ENCODE measurements around the gene LSM10.
A peak's percentile ranks its signal among the peaks of the same experiment; 100 is the strongest.

Gene LSM10

GRCh38 chr1:36380143-36380619 lies 17.5 kb downstream of the LSM10 start:
- Histone ChIP-seq H3K9ac (ENCODE audit: low read depth, low read length) (no peak overlapping the region), H3K9me3 (ENCODE audit: insufficient read depth, low read length, severe bottlenecking) (no peaks in the 10 kb centered on the region), H3K27me3 (ENCODE audit: insufficient read depth, low read length, poor library complexity) (no peaks in the 10 kb centered on the region), H4K20me1 (ENCODE audit: insufficient read depth, low read length) (peaks cover 26% of the 10 kb centered on the region; the same call in 1 of the 2 replicates), H3K27ac (ENCODE audit: low read length) (no peak overlapping the region), H2AFZ (ENCODE audit: low read depth, low read length) (no peak overlapping the region), H3K36me3 (ENCODE audit: insufficient read depth, low read length) (peaks cover 9% of the 10 kb centered on the region), H3K4me1 (ENCODE audit: insufficient read depth, low read length) (peaks cover 16% of the 10 kb centered on the region), H3K4me3 (ENCODE audit: low read depth in 1 of 2, low read length in 2 of 2) (no peak overlapping the region), H3K4me2 (ENCODE audit: insufficient read depth, low read length) (no peak overlapping the region), H3K79me2 (ENCODE audit: insufficient read depth, low read length) (peaks cover 78% of the 10 kb centered on the region)
- ATAC-seq (ENCODE audit: insufficient read depth, low read depth) = no peak
- TF ChIP-seq CTCF (IDR thresholded peaks at IDR 0.05; ENCODE audit: borderline replicate concordance, extremely low read depth, low read length, poor library complexity, severe bottlenecking) = no peak
- no peak for TF ChIP-seq EZH2 (IDR thresholded peaks at IDR 0.05; ENCODE audit: borderline replicate concordance, low read depth, low read length, severe bottlenecking)
- no peak for DNase-seq

DNA sequence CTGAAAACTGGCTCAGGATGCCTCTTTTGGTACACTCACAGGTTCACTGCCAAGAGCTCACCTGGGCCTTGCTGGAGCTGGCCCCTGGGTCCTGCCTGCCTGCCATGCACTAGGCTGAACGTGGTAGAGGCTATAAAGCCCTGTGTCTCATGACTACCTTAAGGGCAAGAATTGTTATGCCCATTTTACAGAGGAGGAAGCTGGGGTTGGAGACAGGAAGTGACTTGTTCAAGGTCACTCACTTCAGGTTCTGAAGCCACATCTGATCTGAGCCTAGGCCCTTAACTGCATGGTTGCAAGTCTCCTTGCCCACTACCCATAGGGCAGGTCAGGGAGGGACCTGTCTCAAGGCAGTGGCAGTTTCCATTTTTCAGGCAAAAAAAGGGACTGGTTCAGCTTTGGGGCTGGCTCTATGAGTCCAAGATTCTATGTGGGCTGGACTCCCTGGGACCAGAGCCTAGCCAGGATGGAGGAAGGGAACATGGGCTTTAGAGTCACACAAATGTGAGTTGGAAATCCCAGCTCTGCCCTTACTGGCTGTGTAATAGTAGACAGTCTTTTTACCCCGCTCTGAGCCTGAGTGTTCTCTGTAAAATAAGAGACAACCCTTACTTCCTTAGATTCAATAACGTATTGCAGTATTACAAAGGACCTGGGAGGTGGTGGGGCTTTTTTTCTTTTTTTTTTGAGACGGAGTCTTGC lies 19.8 kb downstream of the LSM10 start:
- Histone ChIP-seq H3K9ac (ENCODE audit: low read depth, low read length) (no peak overlapping the region), H3K4me2 (ENCODE audit: insufficient read depth, low read length) (no peak overlapping the region), H3K9me3 (ENCODE audit: insufficient read depth, low read length, severe bottlenecking) (no peaks in the 10 kb centered on the region), H3K27me3 (ENCODE audit: insufficient read depth, low read length, poor library complexity) (no peaks in the 10 kb centered on the region), H3K27ac (ENCODE audit: low read length) (peak overlapping the region; percentile 32), H3K36me3 (ENCODE audit: insufficient read depth, low read length) (peaks cover 20% of the 10 kb centered on the region), H3K79me2 (ENCODE audit: insufficient read depth, low read length) (peaks cover 72% of the 10 kb centered on the region), H2AFZ (ENCODE audit: low read depth, low read length) (no peak overlapping the region), H3K4me1 (ENCODE audit: insufficient read depth, low read length) (peaks cover 16% of the 10 kb centered on the region; the same call in 1 of the 2 replicates), H3K4me3 (ENCODE audit: low read depth in 1 of 2, low read length in 2 of 2) (no peak overlapping the region), H4K20me1 (ENCODE audit: insufficient read depth, low read length) (peaks cover 34% of the 10 kb centered on the region; the same call in 1 of the 2 replicates)
- TF ChIP-seq CTCF (IDR thresholded peaks at IDR 0.05; ENCODE audit: borderline replicate concordance, extremely low read depth, low read length, poor library complexity, severe bottlenecking) (no peak), EZH2 (IDR thresholded peaks at IDR 0.05; ENCODE audit: borderline replicate concordance, low read depth, low read length, severe bottlenecking) (no peak)
- DNase-seq = no peak
- ATAC-seq (ENCODE audit: insufficient read depth, low read depth) = no peak

GRCh38 chr1:36372617-36373016 lies 25.1 kb downstream of the LSM10 start:
- DNase-seq (no peak), ATAC-seq (ENCODE audit: insufficient read depth, low read depth) (no peak)
- Histone ChIP-seq H3K27me3 (ENCODE audit: insufficient read depth, low read length, poor library complexity) (no peaks in the 10 kb centered on the region), H4K20me1 (ENCODE audit: insufficient read depth, low read length) (peaks cover 27% of the 10 kb centered on the region), H3K4me2 (ENCODE audit: insufficient read depth, low read length) (no peak overlapping the region), H3K27ac (ENCODE audit: low read length) (no peak overlapping the region), H3K9me3 (ENCODE audit: insufficient read depth, low read length, severe bottlenecking) (no peaks in the 10 kb centered on the region), H3K4me1 (ENCODE audit: insufficient read depth, low read length) (peaks cover 16% of the 10 kb centered on the region), H3K36me3 (ENCODE audit: insufficient read depth, low read length) (peaks cover 17% of the 10 kb centered on the region), H2AFZ (ENCODE audit: low read depth, low read length) (no peak overlapping the region), H3K9ac (ENCODE audit: low read depth, low read length) (no peak overlapping the region), H3K4me3 (ENCODE audit: low read depth in 1 of 2, low read length in 2 of 2) (no peak overlapping the region), H3K79me2 (ENCODE audit: insufficient read depth, low read length) (peaks cover 38% of the 10 kb centered on the region)
- TF ChIP-seq EZH2 (IDR thresholded peaks at IDR 0.05; ENCODE audit: borderline replicate concordance, low read depth, low read length, severe bottlenecking) = no peak
- no peak for TF ChIP-seq CTCF (IDR thresholded peaks at IDR 0.05; ENCODE audit: borderline replicate concordance, extremely low read depth, low read length, poor library complexity, severe bottlenecking)
